IPS-18c (cell line): ENCODE results near the gene SPACA6.
A peak's percentile ranks its signal among the peaks of the same experiment; 100 is the strongest.

Source experiments
- H3K4me3 ChIP-seq: 2 replicates; pipeline ENCODE4 v1.7.0; 2013; ENCODE audit warnings: low read depth, mild to moderate bottlenecking, low read length, moderate library complexity; ENCODE audit not compliant: insufficient read depth
- H3K9me3 ChIP-seq: one replicate; pipeline ENCODE4 v1.6.1; 2013; ENCODE audit warnings: mild to moderate bottlenecking, low read length, moderate library complexity; ENCODE audit not compliant: control insufficient read depth, insufficient read depth

SPACA6 gene

GRCh38 chr19:51681286-51681941 is 11.7 kb upstream of the SPACA6 start:
- Histone ChIP-seq H3K9me3 (peaks cover 16% of the 10 kb centered on the region), H3K4me3 (no peak overlapping the region)

GRCh38 chr19:51686171-51686570 is 7.0 kb upstream of the SPACA6 start:
- Histone ChIP-seq H3K4me3 (no peak overlapping the region), H3K9me3 (peaks cover 16% of the 10 kb centered on the region)

GRCh38 chr19:51687791-51688670 is 5.1 kb upstream of the SPACA6 start:
- peak overlapping the region; percentile 76 for H3K4me3 ChIP-seq

GRCh38 chr19:51688671-51689571 is 4.2 kb upstream of the SPACA6 start:
- H3K9me3 ChIP-seq = peaks cover 16% of the 10 kb centered on the region
- H3K4me3 ChIP-seq = peak overlapping the region; percentile 76

More at GRCh38 chr19:51687791-51688670, 5.1 kb upstream of the SPACA6 start:
- peaks cover 16% of the 10 kb centered on the region for H3K9me3 ChIP-seq

- H3K9me3 ChIP-seq = peaks cover 9% of the 10 kb centered on the region
These were observed 3.2 kb upstream of the SPACA6 start for GRCh38 chr19:51689751-51690453.

GRCh38 chr19:51690454-51691073 is 2.6 kb upstream of the SPACA6 start:
- Histone ChIP-seq H3K9me3 (peaks cover 5% of the 10 kb centered on the region), H3K4me3 (peak overlapping the region; percentile 76)

More at GRCh38 chr19:51689751-51690453, 3.2 kb upstream of the SPACA6 start:
- peak overlapping the region; percentile 76 for H3K4me3 ChIP-seq

- Histone ChIP-seq H3K4me3 (peak overlapping the region; percentile 76; the same call in 1 of the 2 replicates), H3K9me3 (no peaks in the 10 kb centered on the region)
These were observed 2.0 kb upstream of the SPACA6 start for GRCh38 chr19:51691074-51691583.

- H3K4me3 ChIP-seq = peak overlapping the region; percentile 76; the same call in 1 of the 2 replicates
- no peaks in the 10 kb centered on the region for H3K9me3 ChIP-seq
These were observed 1.3 kb upstream of the SPACA6 start for GRCh38 chr19:51691584-51692428.

GRCh38 chr19:51692468-51692867 is 662 bp upstream of the SPACA6 start:
- Histone ChIP-seq H3K9me3 (no peaks in the 10 kb centered on the region), H3K4me3 (no peak overlapping the region)

- no peak overlapping the region for H3K4me3 ChIP-seq
- H3K9me3 ChIP-seq = no peaks in the 10 kb centered on the region
These were observed 689 bp downstream of the SPACA6 start for GRCh38 chr19:51693819-51694218.

GRCh38 chr19:51694318-51695085 is 1.4 kb downstream of the SPACA6 start:
- Histone ChIP-seq H3K4me3 (no peak overlapping the region), H3K9me3 (no peaks in the 10 kb centered on the region)

- no peaks in the 10 kb centered on the region for H3K9me3 ChIP-seq
- no peak overlapping the region for H3K4me3 ChIP-seq
These were observed 2.0 kb downstream of the SPACA6 start for GRCh38 chr19:51695088-51695487.

GRCh38 chr19:51695702-51696315 is 2.7 kb downstream of the SPACA6 start:
- Histone ChIP-seq H3K4me3 (no peak overlapping the region), H3K9me3 (no peaks in the 10 kb centered on the region)

- H3K9me3 ChIP-seq = no peaks in the 10 kb centered on the region
- no peak overlapping the region for H3K4me3 ChIP-seq
These were observed 3.5 kb downstream of the SPACA6 start for GRCh38 chr19:51696606-51697005.
